ENCODE results near the gene RAB6A.
"Not testable (repeated sequence)": the region's sequence is repeated elsewhere in the genome, so short reads cannot be mapped to it uniquely, and the experiment has no call there.

The RAB6A gene

GRCh38 chr11:73760679-73761402, at the start of gene RAB6A:
RAB6A (minus strand) TSS chr11:73761074; CDS start chr11:73760635, 439 bp downstream.
- peak within 1 kb of the TSS; percentile 86 for H3K27ac ChIP-seq
- peak; percentile 96 for DNase-seq (ENCODE audit: low read depth, low spot score)

GRCh38 chr11:73810637-73811036, 49.8 kb upstream of the RAB6A start:
- no peak for DNase-seq (ENCODE audit: low read depth, low spot score)

GRCh38 chr11:73808052-73808451, 47.2 kb upstream of the RAB6A start:
- no peak overlapping the region for H3K27ac ChIP-seq
- DNase-seq (ENCODE audit: low read depth, low spot score), result no peak

More at GRCh38 chr11:73810637-73811036, 49.8 kb upstream of the RAB6A start:
- no peak overlapping the region for H3K27ac ChIP-seq

GRCh38 chr11:73804712-73805111, 43.8 kb upstream of the RAB6A start:
- H3K27ac ChIP-seq, result no peak overlapping the region
- no peak for DNase-seq (ENCODE audit: low read depth, low spot score)

GRCh38 chr11:73801136-73801535, 40.3 kb upstream of the RAB6A start:
- no peak overlapping the region for H3K27ac ChIP-seq
- DNase-seq (ENCODE audit: low read depth, low spot score), result no peak

GRCh38 chr11:73800276-73800806, 39.5 kb upstream of the RAB6A start:
- no peak overlapping the region for H3K27ac ChIP-seq
- no peak for DNase-seq (ENCODE audit: low read depth, low spot score)

- no peak for DNase-seq (ENCODE audit: low read depth, low spot score)
- no peak overlapping the region for H3K27ac ChIP-seq
Observed at GRCh38 chr11:73797457-73797856, 36.6 kb upstream of the RAB6A start.

GRCh38 chr11:73795925-73796632, 35.2 kb upstream of the RAB6A start:
- H3K27ac ChIP-seq, result no peak overlapping the region
- no peak for DNase-seq (ENCODE audit: low read depth, low spot score)

- H3K27ac ChIP-seq, result no peak overlapping the region
- DNase-seq (ENCODE audit: low read depth, low spot score), result no peak
Observed at GRCh38 chr11:73792584-73792983, 31.7 kb upstream of the RAB6A start.

GRCh38 chr11:73789279-73789670, 28.4 kb upstream of the RAB6A start:
- DNase-seq (ENCODE audit: low read depth, low spot score), result no peak
- H3K27ac ChIP-seq, result peak overlapping the region; percentile 94

- DNase-seq (ENCODE audit: low read depth, low spot score), result peak; percentile 48
- H3K27ac ChIP-seq, result peak within 1 kb of the TSS; percentile 94
Observed at GRCh38 chr11:73787643-73788558, 27.0 kb upstream of the RAB6A start, which contains the start of gene MRPL48. MRPL48 (plus strand) TSS chr11:73787874; CDS start chr11:73787972, 98 bp downstream.

- H3K27ac ChIP-seq, result peak overlapping the region; percentile 94
- no peak for DNase-seq (ENCODE audit: low read depth, low spot score)
Observed at GRCh38 chr11:73787051-73787642, 26.3 kb upstream of the RAB6A start.

- DNase-seq (ENCODE audit: low read depth, low spot score), result not testable (repeated sequence)
- H3K27ac ChIP-seq, result peak overlapping the region; percentile 91
Observed at GRCh38 chr11:73785467-73785866, 24.6 kb upstream of the RAB6A start.

GRCh38 chr11:73784734-73785133, 23.9 kb upstream of the RAB6A start:
- DNase-seq (ENCODE audit: low read depth, low spot score), result no peak
- H3K27ac ChIP-seq, result peak overlapping the region; percentile 91

GRCh38 chr11:73784080-73784634, 23.3 kb upstream of the RAB6A start:
- DNase-seq (ENCODE audit: low read depth, low spot score), result no peak
- H3K27ac ChIP-seq, result peak overlapping the region; percentile 91

GRCh38 chr11:73783483-73784020, 22.7 kb upstream of the RAB6A start:
- DNase-seq (ENCODE audit: low read depth, low spot score), result no peak

GRCh38 chr11:73781303-73781702, 20.4 kb upstream of the RAB6A start:
- no peak overlapping the region for H3K27ac ChIP-seq
- no peak for DNase-seq (ENCODE audit: low read depth, low spot score)

More at GRCh38 chr11:73783483-73784020, 22.7 kb upstream of the RAB6A start:
- peak overlapping the region; percentile 91 for H3K27ac ChIP-seq

GRCh38 chr11:73779084-73779902, 18.4 kb upstream of the RAB6A start:
- peak overlapping the region; percentile 98 for H3K27ac ChIP-seq
- peak; percentile 82 for DNase-seq (ENCODE audit: low read depth, low spot score)

Measured in epithelial cell of prostate (primary cell).